Measurements from ENCODE around the gene HAUS5.

- TF ChIP-seq, protein P1, sequence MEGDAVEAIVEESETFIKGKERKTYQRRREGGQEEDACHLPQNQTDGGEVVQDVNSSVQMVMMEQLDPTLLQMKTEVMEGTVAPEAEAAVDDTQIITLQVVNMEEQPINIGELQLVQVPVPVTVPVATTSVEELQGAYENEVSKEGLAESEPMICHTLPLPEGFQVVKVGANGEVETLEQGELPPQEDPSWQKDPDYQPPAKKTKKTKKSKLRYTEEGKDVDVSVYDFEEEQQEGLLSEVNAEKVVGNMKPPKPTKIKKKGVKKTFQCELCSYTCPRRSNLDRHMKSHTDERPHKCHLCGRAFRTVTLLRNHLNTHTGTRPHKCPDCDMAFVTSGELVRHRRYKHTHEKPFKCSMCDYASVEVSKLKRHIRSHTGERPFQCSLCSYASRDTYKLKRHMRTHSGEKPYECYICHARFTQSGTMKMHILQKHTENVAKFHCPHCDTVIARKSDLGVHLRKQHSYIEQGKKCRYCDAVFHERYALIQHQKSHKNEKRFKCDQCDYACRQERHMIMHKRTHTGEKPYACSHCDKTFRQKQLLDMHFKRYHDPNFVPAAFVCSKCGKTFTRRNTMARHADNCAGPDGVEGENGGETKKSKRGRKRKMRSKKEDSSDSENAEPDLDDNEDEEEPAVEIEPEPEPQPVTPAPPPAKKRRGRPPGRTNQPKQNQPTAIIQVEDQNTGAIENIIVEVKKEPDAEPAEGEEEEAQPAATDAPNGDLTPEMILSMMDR (IDR thresholded peaks at IDR 0.05) = no peak
- TF ChIP-seq POLR2A (IDR thresholded peaks at IDR 0.05) = no peak
Observed at GRCh38 chr19:35621708-35622107, 9.2 kb downstream of the HAUS5 start.
